ENCODE measurements around the gene CCDC137. TPM values are rescaled to one million over a fixed set of nuclear protein-coding genes. Genes with fewer than 3 reads are reported as not detected.

CCDC137 gene
- total and polyA plus RNA-seq, 2 of the 13 experiments (the other 11 are each of a cell fraction or from before 2014, with no cell fraction given) = 14.6 to 39.1 TPM

DNA sequence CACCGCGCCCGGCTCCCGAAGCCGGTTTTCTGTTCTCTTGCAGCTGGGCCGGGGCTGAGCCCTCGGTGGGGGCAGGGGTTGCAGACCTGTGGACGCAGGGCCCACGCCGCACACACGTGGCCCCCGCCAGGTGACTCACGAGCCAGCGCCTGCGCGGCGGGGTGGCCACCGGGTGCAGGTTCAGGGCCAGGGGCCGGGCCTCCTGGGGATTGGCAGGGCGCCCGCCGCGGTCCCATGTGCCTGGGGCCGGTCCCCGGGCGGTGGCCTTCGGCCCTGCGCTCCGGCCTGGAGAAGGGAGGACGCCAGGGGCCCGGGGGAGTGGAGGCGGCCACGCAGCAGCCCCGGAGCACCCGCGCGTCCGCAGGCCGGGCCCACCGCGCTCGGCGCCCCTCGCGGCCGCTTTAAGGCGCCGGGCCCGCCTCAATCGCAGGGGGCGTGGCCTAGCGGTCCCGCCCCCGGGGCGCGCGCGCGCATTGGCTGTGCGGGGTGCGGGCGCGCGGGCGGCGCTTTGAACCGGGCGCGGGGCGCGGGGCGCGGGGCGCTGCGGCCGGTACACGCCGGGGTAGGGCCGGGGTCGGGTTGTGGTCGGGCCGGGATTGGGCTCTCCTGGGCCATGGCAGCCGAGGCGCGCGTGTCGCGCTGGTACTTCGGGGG is 45.4 kb downstream of the CCDC137 start, which contains the start of gene SLC25A10 (continued):
- TF ChIP-seq, protein P1, sequence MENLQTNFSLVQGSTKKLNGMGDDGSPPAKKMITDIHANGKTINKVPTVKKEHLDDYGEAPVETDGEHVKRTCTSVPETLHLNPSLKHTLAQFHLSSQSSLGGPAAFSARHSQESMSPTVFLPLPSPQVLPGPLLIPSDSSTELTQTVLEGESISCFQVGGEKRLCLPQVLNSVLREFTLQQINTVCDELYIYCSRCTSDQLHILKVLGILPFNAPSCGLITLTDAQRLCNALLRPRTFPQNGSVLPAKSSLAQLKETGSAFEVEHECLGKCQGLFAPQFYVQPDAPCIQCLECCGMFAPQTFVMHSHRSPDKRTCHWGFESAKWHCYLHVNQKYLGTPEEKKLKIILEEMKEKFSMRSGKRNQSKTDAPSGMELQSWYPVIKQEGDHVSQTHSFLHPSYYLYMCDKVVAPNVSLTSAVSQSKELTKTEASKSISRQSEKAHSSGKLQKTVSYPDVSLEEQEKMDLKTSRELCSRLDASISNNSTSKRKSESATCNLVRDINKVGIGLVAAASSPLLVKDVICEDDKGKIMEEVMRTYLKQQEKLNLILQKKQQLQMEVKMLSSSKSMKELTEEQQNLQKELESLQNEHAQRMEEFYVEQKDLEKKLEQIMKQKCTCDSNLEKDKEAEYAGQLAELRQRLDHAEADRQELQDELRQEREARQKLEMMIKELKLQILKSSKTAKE (CRISPR knock-in tag; IDR thresholded peaks at IDR 0.05; ENCODE audit: borderline replicate concordance) = peak; percentile 87
- peak; percentile 96 for TF ChIP-seq KAT7 (CRISPR knock-in tag; IDR thresholded peaks at IDR 0.05; ENCODE audit: borderline replicate concordance)
- no peak for TF ChIP-seq GTF3A (CRISPR knock-in tag; conservative IDR thresholded peaks at IDR 0.05)
- peak in 1 of 2 experiments; percentile 92; a peak in 1 of 4 replicates for TF ChIP-seq HMGXB4 (CRISPR knock-in tag; IDR thresholded peaks at IDR 0.05; ENCODE audit: borderline replicate concordance in 1 of 2, low read depth in 1 of 2)
- peak; percentile 70 for TF ChIP-seq NFYC (CRISPR knock-in tag; IDR thresholded peaks at IDR 0.05)
- TF ChIP-seq, protein P2, sequence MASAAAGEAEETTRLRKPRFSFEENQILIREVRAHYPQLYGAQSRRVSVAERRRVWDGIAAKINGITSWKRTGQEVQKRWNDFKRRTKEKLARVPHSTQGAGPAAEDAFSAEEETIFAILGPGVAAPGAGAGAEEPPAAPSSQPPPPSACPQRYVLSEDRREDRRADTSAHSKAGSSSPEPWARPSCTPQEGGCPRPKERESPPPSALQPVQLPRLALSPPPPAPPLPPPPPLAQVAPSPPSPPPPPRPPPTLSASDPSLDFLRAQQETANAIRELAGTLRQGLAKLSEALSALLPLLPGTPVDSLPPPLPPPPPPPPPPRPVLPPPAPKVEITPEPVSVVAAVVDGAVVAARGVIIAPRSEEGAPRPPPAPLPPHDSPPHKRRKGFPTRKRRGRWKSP (CRISPR knock-in tag; IDR thresholded peaks at IDR 0.05) = peak; percentile 96
- peak; percentile 11; the same call in 1 of the 2 replicates for TF ChIP-seq TCF7 (IDR thresholded peaks at IDR 0.05; ENCODE audit: low read depth)
- TF ChIP-seq ARNT (IDR thresholded peaks at IDR 0.05) = no peak
- TF ChIP-seq, protein P3, sequence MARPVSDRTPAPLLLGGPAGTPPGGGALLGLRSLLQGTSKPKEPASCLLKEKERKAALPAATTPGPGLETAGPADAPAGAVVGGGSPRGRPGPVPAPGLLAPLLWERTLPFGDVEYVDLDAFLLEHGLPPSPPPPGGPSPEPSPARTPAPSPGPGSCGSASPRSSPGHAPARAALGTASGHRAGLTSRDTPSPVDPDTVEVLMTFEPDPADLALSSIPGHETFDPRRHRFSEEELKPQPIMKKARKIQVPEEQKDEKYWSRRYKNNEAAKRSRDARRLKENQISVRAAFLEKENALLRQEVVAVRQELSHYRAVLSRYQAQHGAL (CRISPR knock-in tag; IDR thresholded peaks at IDR 0.05; ENCODE audit: not compliant biosample characterization) = peak; percentile 99
- TF ChIP-seq, protein P4, sequence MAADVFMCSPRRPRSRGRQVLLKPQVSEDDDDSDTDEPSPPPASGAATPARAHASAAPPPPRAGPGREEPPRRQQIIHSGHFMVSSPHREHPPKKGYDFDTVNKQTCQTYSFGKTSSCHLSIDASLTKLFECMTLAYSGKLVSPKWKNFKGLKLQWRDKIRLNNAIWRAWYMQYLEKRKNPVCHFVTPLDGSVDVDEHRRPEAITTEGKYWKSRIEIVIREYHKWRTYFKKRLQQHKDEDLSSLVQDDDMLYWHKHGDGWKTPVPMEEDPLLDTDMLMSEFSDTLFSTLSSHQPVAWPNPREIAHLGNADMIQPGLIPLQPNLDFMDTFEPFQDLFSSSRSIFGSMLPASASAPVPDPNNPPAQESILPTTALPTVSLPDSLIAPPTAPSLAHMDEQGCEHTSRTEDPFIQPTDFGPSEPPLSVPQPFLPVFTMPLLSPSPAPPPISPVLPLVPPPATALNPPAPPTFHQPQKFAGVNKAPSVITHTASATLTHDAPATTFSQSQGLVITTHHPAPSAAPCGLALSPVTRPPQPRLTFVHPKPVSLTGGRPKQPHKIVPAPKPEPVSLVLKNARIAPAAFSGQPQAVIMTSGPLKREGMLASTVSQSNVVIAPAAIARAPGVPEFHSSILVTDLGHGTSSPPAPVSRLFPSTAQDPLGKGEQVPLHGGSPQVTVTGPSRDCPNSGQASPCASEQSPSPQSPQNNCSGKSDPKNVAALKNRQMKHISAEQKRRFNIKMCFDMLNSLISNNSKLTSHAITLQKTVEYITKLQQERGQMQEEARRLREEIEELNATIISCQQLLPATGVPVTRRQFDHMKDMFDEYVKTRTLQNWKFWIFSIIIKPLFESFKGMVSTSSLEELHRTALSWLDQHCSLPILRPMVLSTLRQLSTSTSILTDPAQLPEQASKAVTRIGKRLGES (CRISPR knock-in tag; IDR thresholded peaks at IDR 0.05; ENCODE audit: borderline replicate concordance) = peak; percentile 100
- TF ChIP-seq ZKSCAN5 (CRISPR knock-in tag; IDR thresholded peaks at IDR 0.05) = no peak
- peak; percentile 94 for TF ChIP-seq ZNF782 (CRISPR knock-in tag; IDR thresholded peaks at IDR 0.05; ENCODE audit: borderline replicate concordance)
- TF ChIP-seq EZH2 (conservative IDR thresholded peaks at IDR 0.05; ENCODE audit: low read depth, low read length) = no peak
- peak; percentile 80 for TF ChIP-seq CBFB (CRISPR knock-in tag; IDR thresholded peaks at IDR 0.05)
- TF ChIP-seq SOX5 (CRISPR knock-in tag; IDR thresholded peaks at IDR 0.05; ENCODE audit: borderline replicate concordance) = peak; percentile 85
